Right lobe of liver (tissue), 4 donors: Measurements from ENCODE around the gene PCNX4.

ENCODE experiments used
- POLR2A ChIP-seq: fragments of 450-650 bp; IDR thresholded peaks from one replicate; pipeline ENCODE4 v1.6.1; 2017; ENCODE audit warnings: antibody characterized with exemption, mild to moderate bottlenecking
- TF ChIP-seq, protein P1 (sequence below), 4 donors: fragments of 200-600 bp in 3 of 4; fragments of 450-650 bp in 1 of 4; IDR thresholded peaks; one replicate each; pipeline versions ENCODE4 v1.5.1 to v1.8.0; 2016 to 2022; ENCODE audit warnings: antibody characterized with exemption in 4 of 4, mild to moderate bottlenecking in 2 of 4
- donor health status: DM: no; HTN: no; CAD: no.
- donor health status: DM: no; HTN: no; CAD: no.
- donor health status: DM: no; HTN: yes; CAD: no.

DNA sequence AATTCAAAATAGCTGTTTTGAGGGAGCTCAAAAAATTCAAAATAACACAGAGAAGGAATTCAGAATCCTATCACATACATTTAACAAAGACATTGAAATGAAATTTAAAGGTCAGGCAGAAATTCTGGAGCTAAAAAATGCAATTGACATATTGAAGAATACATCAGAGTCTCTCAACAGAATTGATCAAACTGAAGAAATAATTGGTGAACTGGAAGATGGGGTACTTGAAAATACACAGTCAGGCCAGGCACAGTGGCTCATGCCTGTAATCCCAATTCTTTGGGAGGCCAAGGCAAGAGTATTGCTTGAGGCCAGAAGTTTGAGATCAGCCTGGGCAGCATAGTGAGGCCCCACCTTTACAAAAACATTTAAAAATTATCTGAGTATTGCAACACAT lies 107.6 kb downstream of the PCNX4 start:
- TF ChIP-seq, protein P1, sequence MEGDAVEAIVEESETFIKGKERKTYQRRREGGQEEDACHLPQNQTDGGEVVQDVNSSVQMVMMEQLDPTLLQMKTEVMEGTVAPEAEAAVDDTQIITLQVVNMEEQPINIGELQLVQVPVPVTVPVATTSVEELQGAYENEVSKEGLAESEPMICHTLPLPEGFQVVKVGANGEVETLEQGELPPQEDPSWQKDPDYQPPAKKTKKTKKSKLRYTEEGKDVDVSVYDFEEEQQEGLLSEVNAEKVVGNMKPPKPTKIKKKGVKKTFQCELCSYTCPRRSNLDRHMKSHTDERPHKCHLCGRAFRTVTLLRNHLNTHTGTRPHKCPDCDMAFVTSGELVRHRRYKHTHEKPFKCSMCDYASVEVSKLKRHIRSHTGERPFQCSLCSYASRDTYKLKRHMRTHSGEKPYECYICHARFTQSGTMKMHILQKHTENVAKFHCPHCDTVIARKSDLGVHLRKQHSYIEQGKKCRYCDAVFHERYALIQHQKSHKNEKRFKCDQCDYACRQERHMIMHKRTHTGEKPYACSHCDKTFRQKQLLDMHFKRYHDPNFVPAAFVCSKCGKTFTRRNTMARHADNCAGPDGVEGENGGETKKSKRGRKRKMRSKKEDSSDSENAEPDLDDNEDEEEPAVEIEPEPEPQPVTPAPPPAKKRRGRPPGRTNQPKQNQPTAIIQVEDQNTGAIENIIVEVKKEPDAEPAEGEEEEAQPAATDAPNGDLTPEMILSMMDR (IDR thresholded peaks at IDR 0.05): no peak
- no peak for TF ChIP-seq POLR2A
